ENCODE data around the gene TMEM132D.

Gene TMEM132D

GRCh38 chr12:129401572-129401971, 502.3 kb downstream of the TMEM132D start:
- DNase-seq = no peak

- no peak for DNase-seq
These were observed 509.5 kb downstream of the TMEM132D start for GRCh38 chr12:129394177-129394825.

GRCh38 chr12:129393357-129393937, 510.4 kb downstream of the TMEM132D start:
- DNase-seq = no peak

- DNase-seq = no peak
These were observed 518.2 kb downstream of the TMEM132D start for GRCh38 chr12:129385637-129385990.

- DNase-seq = no peak
These were observed 519.9 kb downstream of the TMEM132D start for GRCh38 chr12:129383956-129384355.

- DNase-seq = no peak
These were observed 522.1 kb downstream of the TMEM132D start for GRCh38 chr12:129381715-129382114.

- no peak for DNase-seq
These were observed 524.6 kb downstream of the TMEM132D start for GRCh38 chr12:129379076-129379804.

GRCh38 chr12:129378496-129378895, 525.3 kb downstream of the TMEM132D start:
- no peak for DNase-seq

- DNase-seq = no peak
These were observed 530.1 kb downstream of the TMEM132D start for GRCh38 chr12:129373746-129374145.

DNA sequence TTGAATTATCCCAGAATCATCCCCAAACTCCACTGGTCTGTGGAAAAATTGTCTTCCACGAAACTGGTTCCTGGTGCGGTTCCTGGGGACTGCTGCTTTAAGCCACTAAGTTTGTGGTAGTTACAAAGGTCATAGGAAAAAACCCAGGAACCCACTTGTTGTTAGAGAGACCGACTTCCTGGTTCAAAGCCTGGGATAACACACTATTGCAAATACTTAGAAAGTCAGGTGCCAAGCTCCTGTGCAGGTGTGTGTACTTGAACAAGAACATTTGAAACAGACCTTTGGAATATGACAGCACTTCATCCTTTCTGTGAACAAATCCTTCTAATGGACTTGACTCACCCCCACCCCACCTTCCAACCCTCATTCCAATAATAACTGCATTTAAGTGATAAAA, 530.9 kb downstream of the TMEM132D start:
- no peak for DNase-seq

GRCh38 chr12:129372348-129372747, 531.5 kb downstream of the TMEM132D start:
- no peak for DNase-seq

GRCh38 chr12:129371268-129371667, 532.6 kb downstream of the TMEM132D start:
- DNase-seq = no peak

DNA sequence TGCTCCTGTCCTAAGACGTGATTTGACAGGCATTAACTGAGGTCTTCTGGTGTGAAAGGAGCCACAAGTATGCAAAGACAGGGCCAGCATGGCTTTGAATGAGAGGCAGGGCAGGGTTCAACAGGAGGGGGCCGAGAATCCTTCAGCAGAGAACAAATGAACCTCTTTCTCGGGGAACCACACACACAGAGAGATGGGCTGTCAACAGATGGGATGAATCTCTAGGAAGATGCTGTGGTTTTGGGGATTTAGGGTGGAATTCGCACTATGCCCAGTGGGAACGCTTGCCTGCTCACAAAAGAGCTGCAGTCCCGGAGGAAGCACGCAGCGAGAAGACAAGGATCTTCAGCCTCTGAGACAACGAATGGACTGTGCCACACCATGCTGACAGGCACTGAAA, 537.2 kb downstream of the TMEM132D start:
- no peak for DNase-seq

GRCh38 chr12:129363041-129363440, 540.8 kb downstream of the TMEM132D start:
- no peak for DNase-seq

GRCh38 chr12:129357233-129357632, 546.6 kb downstream of the TMEM132D start:
- DNase-seq = no peak

- DNase-seq = no peak
These were observed 552.3 kb downstream of the TMEM132D start for GRCh38 chr12:129351481-129351880.

DNA sequence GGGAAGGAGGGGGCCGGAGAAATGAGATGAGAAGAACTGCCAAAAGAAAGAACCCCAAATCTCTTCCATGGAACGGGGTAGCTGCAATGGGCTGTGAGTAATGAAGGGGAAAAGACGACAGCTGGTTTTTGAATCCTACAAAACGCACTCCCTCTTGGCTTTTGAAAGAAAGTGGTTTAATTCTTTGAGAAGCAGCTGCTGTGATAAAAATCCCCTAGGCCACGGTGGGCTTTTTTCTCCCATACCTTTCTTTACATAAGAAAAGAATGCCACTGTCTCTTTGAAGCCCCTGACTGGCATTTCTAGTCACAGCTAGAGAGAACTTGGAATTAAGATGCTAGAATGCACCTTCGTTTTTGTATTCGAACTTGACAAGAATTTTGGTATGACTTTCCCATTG, 564.5 kb downstream of the TMEM132D start:
- DNase-seq = no peak

GRCh38 chr12:129337413-129337812, 566.4 kb downstream of the TMEM132D start:
- DNase-seq = no peak

- no peak for DNase-seq
These were observed 568.1 kb downstream of the TMEM132D start for GRCh38 chr12:129335773-129336172.

GRCh38 chr12:129332286-129332685, 571.5 kb downstream of the TMEM132D start:
- no peak for DNase-seq

DNA sequence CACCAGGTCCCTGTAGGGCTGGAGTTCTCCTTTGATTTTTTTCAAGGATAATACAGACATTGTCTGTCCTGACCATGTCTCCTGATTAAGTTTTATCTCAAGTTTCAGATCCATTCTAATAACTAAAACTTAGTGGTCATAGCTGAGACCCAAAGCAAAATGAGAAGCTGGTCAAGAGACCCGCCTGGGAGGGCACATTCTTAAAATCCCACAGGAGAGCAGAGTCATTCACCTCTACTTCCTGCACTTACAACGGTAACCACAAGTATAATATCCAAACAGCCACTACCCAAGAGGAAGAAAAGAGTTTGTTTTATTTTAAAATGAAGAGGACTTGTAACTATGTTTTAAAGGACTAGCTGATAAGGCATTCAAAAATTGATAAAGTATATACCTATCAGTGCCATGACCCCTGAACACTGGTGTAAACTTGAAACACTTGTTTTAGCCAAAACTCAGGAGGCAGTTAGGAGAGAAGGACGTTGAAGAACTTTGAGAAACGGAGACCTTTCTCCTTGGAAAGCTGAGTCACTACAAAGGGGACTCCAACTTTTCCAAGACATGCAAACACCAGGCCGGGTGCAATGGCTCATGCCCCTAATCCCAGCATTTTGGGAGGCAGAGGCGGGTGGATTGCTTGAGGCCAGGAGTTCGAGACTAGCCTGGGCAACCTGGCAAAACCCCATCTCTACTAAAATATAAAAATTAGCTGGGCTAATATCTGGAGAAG, 572.3 kb downstream of the TMEM132D start:
- no peak for DNase-seq

DNA sequence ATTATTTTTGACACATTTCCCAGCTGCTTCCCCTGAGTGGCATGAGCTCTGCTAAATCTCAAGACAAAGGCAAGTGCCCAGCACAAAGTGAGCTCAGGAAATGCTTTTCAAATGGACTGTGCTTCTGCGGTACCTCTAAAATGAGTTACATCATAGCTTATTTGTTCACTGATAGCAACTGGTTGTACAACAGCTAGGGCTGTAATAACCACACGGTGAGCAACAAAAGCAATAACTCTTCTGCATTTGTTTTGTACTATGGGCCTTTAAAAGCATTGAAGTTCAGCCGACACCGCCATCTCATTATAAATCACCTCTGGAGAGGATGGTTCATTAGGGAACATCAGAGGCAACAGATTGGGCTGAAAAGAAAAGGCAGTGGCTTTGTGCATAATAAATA, 575.6 kb downstream of the TMEM132D start:
- no peak for DNase-seq

DNA sequence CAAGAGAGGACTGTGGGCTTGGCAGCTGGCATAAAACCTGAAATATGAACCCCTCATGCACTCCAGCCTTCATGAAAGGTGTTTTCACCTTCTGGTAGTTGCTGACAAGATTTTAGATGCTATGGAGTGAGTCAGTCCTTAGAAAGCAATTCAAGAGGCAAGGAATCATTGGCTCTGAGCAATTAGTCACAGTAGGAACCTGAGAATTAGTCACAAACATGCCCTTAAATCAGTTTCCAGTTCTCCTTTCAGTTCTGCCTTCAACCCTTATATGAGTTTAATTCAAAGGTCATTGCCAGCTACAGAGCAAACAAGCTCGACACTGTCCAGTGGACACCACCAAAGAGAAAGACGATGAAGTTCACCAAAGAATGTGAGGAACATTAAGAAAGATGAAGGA, 578.3 kb downstream of the TMEM132D start:
- DNase-seq = no peak

- DNase-seq = no peak
These were observed 591.8 kb downstream of the TMEM132D start for GRCh38 chr12:129312048-129312447.

Data from CD4-positive, alpha-beta T cell treated with Interleukin-15 for 1 hour (primary cell).